H9 (cell line): Measurements from ENCODE around the gene TRMT2A. TPM values are rescaled to one million over a fixed set of nuclear protein-coding genes. Genes with fewer than 3 reads are reported as not detected.

Experiments
- DNase-seq: peaks from one replicate; pipeline ENCODE4 v3.0.0-alpha.2; 2017
- H2AFZ ChIP-seq: one replicate; pipeline ENCODE4 v1.6.1; 2013; ENCODE audit warnings: mild to moderate bottlenecking, low read length, control low read depth, moderate library complexity
- H2AK5ac ChIP-seq: 2 replicates; pipeline ENCODE4 v1.6.1; 2013; ENCODE audit warnings: low read length, control low read depth, mixed read lengths; ENCODE audit not compliant: insufficient read length
- H2BK120ac ChIP-seq: one replicate; pipeline ENCODE4 v1.6.1; 2013; ENCODE audit warnings: low read depth, mild to moderate bottlenecking, low read length, control low read depth, inconsistent platforms; ENCODE audit not compliant: poor library complexity, severe bottlenecking
- H2BK12ac ChIP-seq: 2 replicates; pipeline ENCODE4 v1.6.1; 2013; ENCODE audit warnings: low read length, control low read depth, mixed read lengths, low read depth; ENCODE audit not compliant: insufficient read length
- H2BK15ac ChIP-seq: 2 replicates; pipeline ENCODE4 v1.6.1; 2013; ENCODE audit warnings: low read depth, low read length, control low read depth
- H2BK20ac ChIP-seq: one replicate; pipeline ENCODE4 v1.6.1; 2013; ENCODE audit warnings: low read depth, mild to moderate bottlenecking, low read length, control low read depth, inconsistent platforms; ENCODE audit not compliant: poor library complexity, severe bottlenecking
- H2BK5ac ChIP-seq: 2 replicates; pipeline ENCODE4 v1.6.1; 2013; ENCODE audit warnings: low read length, control low read depth, mixed read lengths; ENCODE audit not compliant: insufficient read length
- H3K14ac ChIP-seq: 2 replicates; pipeline ENCODE4 v1.6.1; 2013; ENCODE audit warnings: low read length, control low read depth; ENCODE audit not compliant: insufficient read depth
- H3K18ac ChIP-seq: 2 replicates; pipeline ENCODE4 v1.6.1; 2013; ENCODE audit warnings: low read depth, mild to moderate bottlenecking, mixed read lengths, low read length, control low read depth; ENCODE audit not compliant: insufficient read length
- H3K23ac ChIP-seq: 2 replicates; pipeline ENCODE4 v1.6.1; 2013; ENCODE audit warnings: low read length, control low read depth, mixed read lengths, low read depth; ENCODE audit not compliant: insufficient read length
- H3K23me2 ChIP-seq: 2 replicates; pipeline ENCODE4 v1.6.1; 2013; ENCODE audit warnings: low read depth, mild to moderate bottlenecking, mixed read lengths, low read length, control low read depth; ENCODE audit not compliant: insufficient read length, poor library complexity, severe bottlenecking
- H3K27ac ChIP-seq: 2 replicates; pipeline ENCODE4 v1.5.1; 2013; ENCODE audit warnings: low read length, control low read depth, mixed read lengths, low read depth; ENCODE audit not compliant: insufficient read length
- H3K27me3 ChIP-seq: 2 replicates; pipeline ENCODE4 v1.6.1; 2013; ENCODE audit warnings: low read length, control low read depth, inconsistent platforms; ENCODE audit not compliant: insufficient read depth
- H3K4ac ChIP-seq: 2 replicates; pipeline ENCODE4 v1.6.1; 2013; ENCODE audit warnings: low read depth, mild to moderate bottlenecking, control low read depth, inconsistent platforms, low read length, moderate library complexity
- H3K4me1 ChIP-seq: 2 replicates; pipeline ENCODE4 v1.6.1; 2013; ENCODE audit warnings: low read length, control low read depth, inconsistent platforms; ENCODE audit not compliant: insufficient read depth
- H3K4me2 ChIP-seq: 2 replicates; pipeline ENCODE4 v1.6.1; 2013; ENCODE audit warnings: low read length, control low read depth, mixed read lengths; ENCODE audit not compliant: insufficient read length, insufficient read depth
- H3K56ac ChIP-seq: 2 replicates; pipeline ENCODE4 v1.6.1; 2013; ENCODE audit warnings: low read depth, mild to moderate bottlenecking, mixed read lengths, low read length, control low read depth; ENCODE audit not compliant: insufficient read length
- H3K79me1 ChIP-seq: 2 replicates; pipeline ENCODE4 v1.6.1; 2013; ENCODE audit warnings: low read depth, mild to moderate bottlenecking, moderate library complexity, low read length, control low read depth, inconsistent platforms; ENCODE audit not compliant: insufficient read depth, poor library complexity, severe bottlenecking
- H3K79me2 ChIP-seq: 2 replicates; pipeline ENCODE4 v1.6.1; 2013; ENCODE audit warnings: low read length, control low read depth, inconsistent platforms; ENCODE audit not compliant: insufficient read depth
- H3K9ac ChIP-seq: 2 replicates; pipeline ENCODE4 v1.6.1; 2013; ENCODE audit warnings: low read length, control low read depth, mixed read lengths; ENCODE audit not compliant: insufficient read length; ENCODE audit errors: extremely low read depth
- H3K9me3 ChIP-seq: one replicate; pipeline ENCODE4 v1.6.1; 2013; ENCODE audit warnings: low read depth, low read length, inconsistent platforms; ENCODE audit not compliant: control insufficient read depth
- H3T11ph ChIP-seq: one replicate; pipeline ENCODE4 v1.6.1; 2013; ENCODE audit warnings: mild to moderate bottlenecking, low read length, control low read depth, inconsistent platforms
- H4K20me1 ChIP-seq: one replicate; pipeline ENCODE4 v1.6.1; 2013; ENCODE audit not compliant: control insufficient read depth, insufficient read length, insufficient read depth
- H4K5ac ChIP-seq: 2 replicates; pipeline ENCODE4 v1.6.1; 2013; ENCODE audit warnings: low read depth, mild to moderate bottlenecking, mixed read lengths, low read length, control low read depth; ENCODE audit not compliant: insufficient read length
- H4K8ac ChIP-seq: replicated peaks from 2 replicates; pipeline ENCODE4 v1.6.1; 2013; ENCODE audit warnings: low read length, control low read depth, mixed read lengths, low read depth; ENCODE audit not compliant: insufficient read length
- H4K91ac ChIP-seq: 2 replicates; pipeline ENCODE4 v1.6.1; 2013; ENCODE audit warnings: low read depth, mild to moderate bottlenecking, moderate library complexity, mixed read lengths, low read length, control low read depth; ENCODE audit not compliant: insufficient read length
- H3K27ac Mint-ChIP-seq, 3 experiments: 2 replicates in 2 of 3; 3 replicates in 1 of 3; pipeline ENCODE4 v1.8.0; 2020 to 2021; ENCODE audit warnings: mixed read lengths in 3 of 3, mild to moderate bottlenecking in 1 of 3, moderate library complexity in 1 of 3
- H3K27me3 Mint-ChIP-seq: 2 replicates; pipeline ENCODE4 v1.8.0; 2021; ENCODE audit warnings: low read depth, mild to moderate bottlenecking, moderate library complexity, mixed read lengths
- H3K36me3 Mint-ChIP-seq, 3 experiments: 2 replicates in 2 of 3; 3 replicates in 1 of 3; pipeline ENCODE4 v1.8.0; 2020 to 2021; ENCODE audit warnings: low read depth in 3 of 3, mixed read lengths in 3 of 3; ENCODE audit not compliant: insufficient read depth in 1 of 3
- H3K4me1 Mint-ChIP-seq, 2 experiments: 2 replicates each; pipeline ENCODE4 v1.8.0; 2020; ENCODE audit warnings: mixed read lengths in 2 of 2
- H3K4me3 Mint-ChIP-seq, 2 experiments: 2 replicates in 1 of 2; 3 replicates in 1 of 2; pipeline ENCODE4 v1.8.0; 2020 to 2021; ENCODE audit warnings: mild to moderate bottlenecking in 2 of 2, mixed read lengths in 2 of 2, moderate library complexity in 1 of 2
- H3K9me3 Mint-ChIP-seq, 2 experiments: 2 replicates in 1 of 2; 3 replicates in 1 of 2; pipeline ENCODE4 v1.8.0; 2020; ENCODE audit warnings: mild to moderate bottlenecking in 2 of 2, mixed read lengths in 2 of 2, moderate library complexity in 1 of 2
- WGBS: extraction: QIAGEN DNeasy Blood & Tissue Kit; methylation state at CpG from one replicate; pipeline ENCODE4 v1.1.7; 2013; ENCODE audit warnings: missing lambda C conversion rate, low lambda C conversion rate, mixed read lengths; ENCODE audit not compliant: insufficient read length; ENCODE audit errors: extremely low coverage; 5-methylcytosine and 5-hydroxymethylcytosine counted together
- total RNA-seq: library from RNA; stranded (reverse); gene quantifications from 2 replicates; pipeline ENCODE4 v1.2.1, GENCODE V29; 2021
- TF ChIP-seq, protein P1 (sequence below): fragments of 200-600 bp; sonication (generic); conservative IDR thresholded peaks from 3 replicates; pipeline ENCODE4 v1.8.0; 2021; ENCODE audit warnings: antibody characterized with exemption, mild to moderate bottlenecking

TRMT2A gene
- total RNA-seq, 1 experiment from 2014 or later, result 58.2 TPM

DNA sequence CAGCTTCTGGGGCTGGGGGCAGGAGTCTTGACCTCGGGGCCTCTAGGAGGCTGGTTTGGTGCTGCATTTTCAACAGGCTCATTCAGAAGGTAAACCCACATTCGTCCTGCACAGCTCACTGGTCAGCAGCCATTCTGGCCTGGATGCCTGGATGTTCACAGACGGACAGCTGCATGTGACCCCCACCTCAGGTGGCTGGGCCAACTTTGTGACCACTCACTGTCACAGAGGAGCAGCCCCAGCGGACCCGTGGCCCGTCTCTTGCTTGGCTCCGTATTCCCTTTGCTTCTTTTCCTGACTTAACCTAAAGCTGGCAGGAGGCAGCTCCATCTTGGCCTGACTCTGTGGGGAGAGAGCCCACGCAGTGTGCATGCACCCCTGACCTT lies 28.8 kb downstream of the TRMT2A start:
- H3K23ac ChIP-seq, result no peak overlapping the region
- H3K27ac Mint-ChIP-seq, result no peak overlapping the region
- H3K14ac ChIP-seq, result no peak overlapping the region
- no peak overlapping the region for H2BK12ac ChIP-seq
- no peak overlapping the region for H3K4me2 ChIP-seq
- H3K9me3 ChIP-seq, result no peaks in the 10 kb centered on the region
- no peak overlapping the region for H2BK20ac ChIP-seq
- H2AK5ac ChIP-seq, result no peak overlapping the region
- H4K8ac ChIP-seq, result no peak overlapping the region
- no peaks in the 10 kb centered on the region; the same call in 1 of the 2 replicates for H3K4me1 ChIP-seq
- H3K79me1 ChIP-seq, result peaks cover 10% of the 10 kb centered on the region
- H2BK5ac ChIP-seq, result no peak overlapping the region
- no peaks in the 10 kb centered on the region for H3K27me3 ChIP-seq
- TF ChIP-seq, protein P1, sequence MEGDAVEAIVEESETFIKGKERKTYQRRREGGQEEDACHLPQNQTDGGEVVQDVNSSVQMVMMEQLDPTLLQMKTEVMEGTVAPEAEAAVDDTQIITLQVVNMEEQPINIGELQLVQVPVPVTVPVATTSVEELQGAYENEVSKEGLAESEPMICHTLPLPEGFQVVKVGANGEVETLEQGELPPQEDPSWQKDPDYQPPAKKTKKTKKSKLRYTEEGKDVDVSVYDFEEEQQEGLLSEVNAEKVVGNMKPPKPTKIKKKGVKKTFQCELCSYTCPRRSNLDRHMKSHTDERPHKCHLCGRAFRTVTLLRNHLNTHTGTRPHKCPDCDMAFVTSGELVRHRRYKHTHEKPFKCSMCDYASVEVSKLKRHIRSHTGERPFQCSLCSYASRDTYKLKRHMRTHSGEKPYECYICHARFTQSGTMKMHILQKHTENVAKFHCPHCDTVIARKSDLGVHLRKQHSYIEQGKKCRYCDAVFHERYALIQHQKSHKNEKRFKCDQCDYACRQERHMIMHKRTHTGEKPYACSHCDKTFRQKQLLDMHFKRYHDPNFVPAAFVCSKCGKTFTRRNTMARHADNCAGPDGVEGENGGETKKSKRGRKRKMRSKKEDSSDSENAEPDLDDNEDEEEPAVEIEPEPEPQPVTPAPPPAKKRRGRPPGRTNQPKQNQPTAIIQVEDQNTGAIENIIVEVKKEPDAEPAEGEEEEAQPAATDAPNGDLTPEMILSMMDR, result no peak
- no peaks in the 10 kb centered on the region for H3K27me3 Mint-ChIP-seq
- H4K20me1 ChIP-seq, result peaks cover 6% of the 10 kb centered on the region
- no peak overlapping the region for H3K18ac ChIP-seq
- no peak overlapping the region for H4K91ac ChIP-seq
- H3K4me3 Mint-ChIP-seq, result no peak overlapping the region
- H4K5ac ChIP-seq, result no peak overlapping the region
- H3K4me1 Mint-ChIP-seq, result peaks cover 20% of the 10 kb centered on the region in 2 experiments
- no peak overlapping the region for H3K4ac ChIP-seq
- H3K23me2 ChIP-seq, result no peaks in the 10 kb centered on the region
- H3K36me3 Mint-ChIP-seq, result peaks cover 69 to 83% (median 82%) of the 10 kb centered on the region in 3 experiments; a peak in 6 of 7 replicates
- H3K56ac ChIP-seq, result no peak overlapping the region
- H3K27ac ChIP-seq, result no peak overlapping the region
- no peak for DNase-seq
- peaks cover 13% of the 10 kb centered on the region; the same call in 1 of the 2 replicates for H3K79me2 ChIP-seq
- H3K9ac ChIP-seq, result no peak overlapping the region
- H2BK120ac ChIP-seq, result no peak overlapping the region
- H3T11ph ChIP-seq, result no peak overlapping the region
- no peak overlapping the region for H2AFZ ChIP-seq
- no CpG with 5 or more reads among the region's 8 CpGs for WGBS
- H3K9me3 Mint-ChIP-seq, result no peaks in the 10 kb centered on the region
- no peak overlapping the region for H2BK15ac ChIP-seq
